Measurements from ENCODE around the gene IFT88. TPM values are rescaled to one million over a fixed set of nuclear protein-coding genes. Genes with fewer than 3 reads are reported as not detected.
A peak's percentile ranks its signal among the peaks of the same experiment; 100 is the strongest.

The IFT88 gene
- polyA plus RNA-seq (18.3 and 32.7 TPM in 2 replicates), polyA minus RNA-seq (25.1 and 31.8 TPM in 2 replicates)

GRCh38 chr13:20566898-20567874, at the start of gene IFT88:
TSS of gene IFT88 (plus strand) at chr13:20567157. CDS start at chr13:20574386, 7,229 bp downstream.
- Histone ChIP-seq H4K20me1 (ENCODE audit: insufficient read depth) (no peaks in the 10 kb centered on the region), H3K4me2 (ENCODE audit: low read length) (peak within 1 kb of the TSS; percentile 91), H3K9me3 (ENCODE audit: low read length) (no peaks in the 10 kb centered on the region), H3K27ac (ENCODE audit: low read length) (peak within 1 kb of the TSS; percentile 92), H3K36me3 (ENCODE audit: insufficient read depth, low read length) (no peaks in the 10 kb centered on the region), H2AFZ (ENCODE audit: low read depth, low read length) (peak within 1 kb of the TSS; percentile 90), H3K4me3 (ENCODE audit: low read length) (peak within 1 kb of the TSS; percentile 97), H3K79me2 (replicated peaks; ENCODE audit: insufficient read depth, low read length) (peaks cover 15% of the 10 kb centered on the region), H3F3A (ENCODE audit: insufficient read depth, low read length, poor library complexity, severe bottlenecking) (peaks cover 3% of the 10 kb centered on the region), H3K9ac (ENCODE audit: low read length) (peak within 1 kb of the TSS; percentile 88), H3K27me3 (ENCODE audit: insufficient read depth, low read depth, low read length) (no peaks in the 10 kb centered on the region), H3K9me2 (ENCODE audit: insufficient read depth, low read length) (no peaks in the 10 kb centered on the region)
- TF ChIP-seq MXI1 (conservative IDR thresholded peaks at IDR 0.05; ENCODE audit: poor library complexity, severe bottlenecking), result peak; percentile 88
- TF ChIP-seq POLR2AphosphoS5 (IDR thresholded peaks at IDR 0.05), result peak; percentile 80
- TF ChIP-seq EP300 (conservative IDR thresholded peaks at IDR 0.05; ENCODE audit: poor library complexity, severe bottlenecking), result peak; percentile 36
- no peak for TF ChIP-seq CTCF (IDR thresholded peaks at IDR 0.05; ENCODE audit: poor library complexity, severe bottlenecking)
- no peak for TF ChIP-seq EZH2 (IDR thresholded peaks at IDR 0.05; ENCODE audit: borderline replicate concordance, insufficient read depth, low read length, poor library complexity, severe bottlenecking)
- no peak for TF ChIP-seq TAF1 (IDR thresholded peaks at IDR 0.05; ENCODE audit: low read depth)
- peak; percentile 26 for TF ChIP-seq RAD21 (conservative IDR thresholded peaks at IDR 0.05)
- peak; percentile 24 for TF ChIP-seq REST (IDR thresholded peaks at IDR 0.05; ENCODE audit: borderline replicate concordance)
- TF ChIP-seq SMC3 (conservative IDR thresholded peaks at IDR 0.05; ENCODE audit: poor library complexity), result peak; percentile 39

GRCh38 chr13:20518660-20519100, 48.3 kb upstream of the IFT88 start:
- Histone ChIP-seq H4K20me1 (ENCODE audit: insufficient read depth) (no peaks in the 10 kb centered on the region), H3F3A (ENCODE audit: insufficient read depth, low read length, poor library complexity, severe bottlenecking) (no peaks in the 10 kb centered on the region), H3K27ac (ENCODE audit: low read length) (no peak overlapping the region), H2AFZ (ENCODE audit: low read depth, low read length) (no peak overlapping the region), H3K9me2 (ENCODE audit: insufficient read depth, low read length) (no peaks in the 10 kb centered on the region), H3K36me3 (ENCODE audit: insufficient read depth, low read length) (no peaks in the 10 kb centered on the region), H3K9ac (ENCODE audit: low read length) (no peak overlapping the region), H3K9me3 (ENCODE audit: low read length) (no peaks in the 10 kb centered on the region), H3K79me2 (replicated peaks; ENCODE audit: insufficient read depth, low read length) (no peaks in the 10 kb centered on the region), H3K4me3 (ENCODE audit: low read length) (no peak overlapping the region), H3K4me2 (ENCODE audit: low read length) (no peak overlapping the region), H3K27me3 (ENCODE audit: insufficient read depth, low read depth, low read length) (no peaks in the 10 kb centered on the region)
- TF ChIP-seq TAF1 (IDR thresholded peaks at IDR 0.05; ENCODE audit: low read depth) (no peak), REST (IDR thresholded peaks at IDR 0.05; ENCODE audit: borderline replicate concordance) (no peak), EZH2 (IDR thresholded peaks at IDR 0.05; ENCODE audit: borderline replicate concordance, insufficient read depth, low read length, poor library complexity, severe bottlenecking) (no peak)
